Jurkat, Clone E6-1 (cell line): ENCODE results near the gene SMARCC1.
"Not testable (repeated sequence)": the region's sequence is repeated elsewhere in the genome, so short reads cannot be mapped to it uniquely, and the experiment has no call there.

Experiments
- DNase-seq: peaks from one replicate; pipeline ENCODE4 v3.0.0-alpha.2; 2011; ENCODE audit warnings: low read depth, low spot score
- H3K4me3 ChIP-seq: 2 replicates; pipeline ENCODE4 v1.5.1; 2011; ENCODE audit warnings: mild to moderate bottlenecking, low read length, control low read depth, moderate library complexity

Gene SMARCC1

DNA sequence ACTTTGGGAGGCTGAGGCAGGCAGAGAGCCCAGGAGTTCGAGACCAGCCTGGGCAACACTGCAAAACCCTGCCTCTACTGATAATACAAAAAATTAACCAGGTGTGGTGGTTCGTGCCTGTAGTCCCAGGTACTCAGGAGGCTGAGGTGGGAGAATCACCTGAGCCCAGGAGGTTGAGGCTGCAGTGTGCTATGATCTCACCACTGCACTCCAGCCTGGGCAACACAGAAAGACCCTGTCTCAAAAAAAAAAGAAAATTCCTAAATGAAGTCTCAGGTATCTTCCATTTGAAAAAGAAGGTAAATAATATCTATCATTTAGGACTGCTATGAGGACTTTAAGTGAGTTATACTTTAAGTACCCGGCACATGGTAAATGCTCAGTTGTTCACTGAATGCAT, 2.9 kb downstream of the SMARCC1 start:
- no peak for DNase-seq
- H3K4me3 ChIP-seq, result no peak overlapping the region

DNA sequence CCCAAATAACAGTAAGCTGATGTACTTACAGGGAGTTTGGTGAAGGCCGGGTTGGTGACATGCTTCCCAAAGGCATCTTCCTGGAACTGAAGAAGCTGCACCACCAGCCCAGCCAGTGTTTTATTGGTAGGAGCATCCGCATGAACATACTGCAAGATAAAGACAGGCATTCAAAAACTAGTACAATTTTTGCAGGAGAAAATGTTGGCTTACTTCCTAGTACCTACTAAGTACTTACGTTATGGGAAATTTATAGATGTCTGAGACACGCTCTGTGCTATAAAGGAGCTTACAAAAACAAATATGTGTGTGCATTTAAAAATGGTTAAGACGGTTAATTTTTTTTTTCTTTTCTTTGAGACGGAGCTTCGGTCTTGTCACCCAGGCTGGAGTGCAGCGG, 8.9 kb downstream of the SMARCC1 start:
- DNase-seq, result no peak
- H3K4me3 ChIP-seq, result no peak overlapping the region

DNA sequence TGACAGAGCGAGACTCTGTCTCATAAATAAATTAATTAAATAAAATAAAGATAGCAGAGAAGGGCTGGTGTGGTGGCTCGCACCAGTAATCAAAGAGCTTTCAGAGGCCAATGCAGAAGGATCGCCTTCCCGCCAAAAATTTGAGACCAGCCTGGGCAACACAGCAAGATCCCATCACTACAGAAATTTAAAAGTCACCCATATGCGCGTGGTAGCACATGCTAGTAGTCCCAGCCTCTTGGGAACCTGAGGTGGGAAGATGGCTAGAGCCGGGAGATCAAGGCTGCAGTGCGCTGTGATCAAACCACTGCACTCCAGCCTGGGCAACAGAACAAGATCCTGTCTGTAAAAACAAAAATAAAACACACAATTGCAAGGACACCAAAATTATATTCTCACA, 9.6 kb downstream of the SMARCC1 start:
- no peak for DNase-seq
- no peak overlapping the region for H3K4me3 ChIP-seq

DNA sequence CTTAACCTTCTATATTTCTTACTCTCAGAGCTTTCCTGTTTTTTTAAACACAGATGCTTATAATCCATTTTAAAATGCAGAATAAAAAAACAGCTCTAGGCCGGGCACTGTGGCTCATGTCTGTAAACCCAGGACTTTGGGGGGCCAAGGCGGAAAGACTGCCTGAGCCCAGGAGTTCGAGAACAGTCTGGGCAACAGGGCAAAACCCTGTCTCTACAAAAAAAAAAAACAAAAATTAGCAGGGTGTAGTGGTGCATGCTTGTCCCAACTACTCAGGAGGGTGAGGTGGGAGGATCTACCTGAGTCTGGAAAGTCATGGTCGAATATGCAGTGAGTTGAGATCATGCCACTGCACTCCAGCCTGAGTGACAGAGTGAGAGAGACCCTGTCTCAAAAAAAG, 15.5 kb downstream of the SMARCC1 start:
- no peak for DNase-seq
- H3K4me3 ChIP-seq, result no peak overlapping the region

DNA sequence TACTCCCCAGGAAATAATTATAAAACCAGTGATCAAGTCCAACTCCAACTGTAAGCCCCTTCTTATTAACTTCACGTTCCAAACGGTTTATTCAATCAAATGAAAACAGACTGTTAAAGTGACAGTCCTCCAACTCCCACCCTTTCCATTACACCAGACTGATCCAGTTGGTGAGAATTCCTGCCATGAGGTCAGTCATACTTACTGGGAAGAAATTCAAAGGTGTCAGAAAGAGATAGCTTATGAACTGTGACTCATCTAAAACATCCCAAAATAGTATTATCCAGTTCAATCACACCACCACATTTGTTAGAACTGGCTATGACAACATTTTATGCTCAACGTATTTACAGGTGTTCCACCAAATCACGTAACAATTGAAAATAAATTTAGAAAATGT, 19.5 kb downstream of the SMARCC1 start:
- DNase-seq, result no peak
- no peak overlapping the region for H3K4me3 ChIP-seq

DNA sequence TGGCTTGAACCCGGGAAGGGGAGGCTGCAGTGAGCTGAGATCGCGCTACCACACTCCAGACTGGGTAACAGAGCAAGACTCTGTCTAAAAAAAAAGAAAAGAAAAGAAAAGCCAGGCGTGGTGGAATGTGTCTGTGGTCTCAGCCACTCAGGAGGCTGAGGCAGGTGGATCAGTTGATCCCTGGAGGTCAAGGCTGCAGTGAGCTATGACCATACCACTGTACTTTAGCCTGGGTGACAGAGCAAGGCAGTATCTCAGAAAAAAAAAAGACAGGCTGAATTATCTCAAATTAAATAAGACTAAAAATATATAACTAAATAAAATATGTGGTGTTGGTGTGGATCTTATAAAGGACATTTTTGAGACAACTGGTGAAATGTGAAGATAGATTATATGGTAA, 20.6 kb downstream of the SMARCC1 start:
- DNase-seq, result no peak
- no peak overlapping the region for H3K4me3 ChIP-seq

DNA sequence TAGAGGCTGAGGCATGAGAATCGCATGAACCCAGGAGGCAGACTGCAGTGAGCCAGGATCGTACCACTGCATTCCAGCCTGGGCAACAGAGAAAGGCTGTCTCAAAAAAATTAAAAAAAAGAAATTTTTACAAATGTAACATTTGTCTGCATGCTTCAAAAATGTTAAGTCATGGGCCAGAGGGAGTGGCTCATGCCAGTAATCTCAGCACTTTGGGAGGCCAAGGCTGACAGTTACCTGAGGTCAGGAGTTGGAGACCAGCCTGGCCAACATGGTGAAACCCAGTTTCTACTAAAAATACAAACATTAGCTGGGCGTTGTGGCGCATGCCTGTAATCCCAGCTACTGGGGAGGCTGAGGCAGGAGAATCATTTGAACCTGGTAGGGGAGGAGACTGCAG, 21.5 kb downstream of the SMARCC1 start:
- not testable (repeated sequence) for H3K4me3 ChIP-seq, DNase-seq

DNA sequence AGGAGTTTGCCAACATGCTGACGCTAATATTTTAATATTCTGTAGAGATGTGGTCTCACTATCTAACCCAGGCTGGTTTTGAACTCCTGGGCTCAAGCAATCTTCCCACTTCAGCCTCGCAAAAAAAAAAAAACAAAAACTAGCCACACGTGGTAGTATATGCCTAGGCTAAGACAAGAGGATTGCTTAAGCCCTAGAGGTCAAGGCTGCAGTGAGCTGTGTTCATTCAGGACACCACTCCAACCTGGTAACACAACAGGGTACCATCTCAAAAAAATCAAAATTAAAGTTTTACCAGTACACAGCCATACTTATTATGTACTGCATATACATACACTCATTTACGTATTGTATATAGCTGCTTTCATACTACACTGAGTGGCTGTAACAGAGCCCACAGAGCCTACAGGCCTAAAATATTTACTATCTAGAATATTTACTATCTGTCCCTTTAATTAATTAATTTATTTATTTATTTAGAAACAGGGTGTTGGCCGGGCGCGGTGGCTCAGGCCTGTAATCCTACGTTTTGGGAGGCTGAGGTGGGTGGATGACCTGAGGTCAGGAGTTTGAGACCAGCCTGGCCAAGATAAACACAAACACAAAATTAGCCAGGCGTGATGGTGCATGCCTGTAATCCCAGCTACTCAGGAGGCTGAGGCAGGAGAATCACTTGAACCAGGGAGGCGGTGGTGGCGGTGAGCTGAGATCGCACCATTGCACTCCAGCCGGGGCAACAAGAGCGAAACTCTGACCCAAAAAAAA, 23.2 kb downstream of the SMARCC1 start:
- no peak for DNase-seq
- H3K4me3 ChIP-seq, result no peak overlapping the region

DNA sequence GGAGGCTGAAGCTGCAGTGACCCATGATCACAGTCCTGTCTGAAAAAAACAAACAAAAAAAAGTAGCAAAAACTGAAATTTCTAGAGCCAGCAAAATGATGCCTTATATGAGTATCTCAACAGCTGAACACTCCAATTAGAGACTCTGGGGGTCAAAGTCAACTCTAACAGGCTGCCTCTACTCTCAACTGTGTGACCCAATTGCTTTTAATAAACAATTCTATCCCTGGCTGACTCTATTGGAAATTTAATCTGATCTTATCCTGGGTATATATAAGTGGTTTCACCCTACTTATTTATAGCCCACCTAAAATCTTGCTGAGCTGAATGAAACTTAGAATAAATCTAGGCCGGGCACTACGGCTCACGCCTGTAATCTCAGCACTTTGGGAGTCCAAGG, 29.0 kb downstream of the SMARCC1 start:
- H3K4me3 ChIP-seq, result no peak overlapping the region
- DNase-seq, result no peak

DNA sequence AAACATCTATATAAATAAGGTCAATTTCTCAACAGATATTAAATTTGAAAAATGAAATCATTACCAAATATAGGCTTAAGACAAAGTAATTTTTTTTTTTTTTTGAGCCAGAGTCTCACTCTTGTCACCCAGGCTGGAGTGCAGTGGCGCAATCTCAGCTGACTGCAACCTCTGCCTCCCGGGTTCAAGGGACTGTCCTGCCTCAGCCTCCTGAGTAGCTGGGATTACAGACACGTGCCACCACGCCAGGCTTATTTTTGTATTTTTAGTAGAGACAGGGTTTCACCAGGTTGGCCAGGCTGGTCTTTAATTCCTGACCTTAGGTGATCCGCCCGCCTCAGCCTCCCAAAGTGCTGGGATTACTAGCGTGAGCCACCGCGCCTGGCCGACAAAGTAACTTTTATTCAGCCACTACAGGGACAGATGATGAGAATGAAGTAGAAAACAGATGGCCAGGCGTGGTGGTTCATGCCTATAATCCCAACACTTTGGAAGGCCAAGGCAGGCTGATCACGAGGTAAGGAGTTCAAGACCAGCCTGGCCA, 30.8 kb downstream of the SMARCC1 start:
- not testable (repeated sequence) for DNase-seq, H3K4me3 ChIP-seq

DNA sequence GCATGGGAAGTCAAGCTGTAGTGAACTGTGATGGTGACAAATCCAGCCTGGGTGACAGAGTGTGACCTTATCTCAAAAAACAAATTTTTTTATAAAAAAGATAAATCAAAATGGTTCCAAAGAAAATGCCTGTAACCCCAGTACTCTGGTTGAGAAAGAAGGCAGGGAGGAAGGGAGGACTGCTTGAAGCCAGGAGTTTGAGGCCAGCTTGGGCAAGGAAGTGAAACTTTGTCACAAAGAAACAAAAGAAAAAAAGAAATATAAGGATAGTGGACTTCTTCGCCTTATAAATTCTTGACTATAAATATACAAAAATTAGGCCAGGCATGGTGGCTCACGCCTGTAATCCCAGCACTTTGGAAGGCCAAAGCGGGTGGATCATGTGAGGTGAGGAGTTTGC, 34.1 kb downstream of the SMARCC1 start:
- H3K4me3 ChIP-seq, result no peak overlapping the region
- DNase-seq, result no peak

DNA sequence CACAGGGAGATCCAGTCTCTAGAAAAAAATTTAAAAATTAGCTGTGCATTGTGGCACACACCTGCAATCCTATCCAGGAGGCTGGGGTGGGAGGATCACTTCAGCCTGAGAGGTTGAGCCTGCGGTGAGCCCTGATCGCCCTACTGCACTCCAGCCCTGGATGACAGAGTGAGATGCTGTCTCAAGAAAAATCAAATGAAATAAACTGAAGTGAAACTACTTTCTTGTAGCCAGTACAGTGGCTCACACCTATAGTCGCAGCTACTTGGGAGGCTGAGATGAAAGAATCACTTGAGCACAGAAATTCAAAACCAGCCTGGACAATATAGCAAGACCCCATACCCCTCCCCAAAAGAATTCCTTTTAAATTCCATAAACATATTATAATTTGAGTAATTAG, 35.4 kb downstream of the SMARCC1 start:
- H3K4me3 ChIP-seq, result no peak overlapping the region
- no peak for DNase-seq

DNA sequence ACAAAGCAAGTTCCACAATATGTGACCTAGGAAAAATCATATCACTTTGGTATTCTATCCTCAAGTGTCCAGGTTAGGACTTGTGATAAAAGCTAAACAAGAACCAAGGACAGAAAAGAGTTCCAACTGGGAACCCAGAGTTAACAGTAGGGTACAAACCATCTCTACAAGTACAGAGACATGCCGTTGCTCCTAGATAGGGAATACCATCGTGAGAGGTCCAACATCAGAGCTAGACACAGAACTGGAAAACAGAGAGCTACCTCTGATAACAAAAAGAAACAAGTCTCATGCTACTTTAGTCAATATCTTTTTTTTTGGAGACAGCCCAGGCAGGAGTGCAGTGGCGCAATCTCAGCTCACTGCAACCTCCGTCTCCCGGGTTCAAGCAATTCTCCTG, 37.8 kb downstream of the SMARCC1 start:
- no peak overlapping the region for H3K4me3 ChIP-seq
- DNase-seq, result no peak

DNA sequence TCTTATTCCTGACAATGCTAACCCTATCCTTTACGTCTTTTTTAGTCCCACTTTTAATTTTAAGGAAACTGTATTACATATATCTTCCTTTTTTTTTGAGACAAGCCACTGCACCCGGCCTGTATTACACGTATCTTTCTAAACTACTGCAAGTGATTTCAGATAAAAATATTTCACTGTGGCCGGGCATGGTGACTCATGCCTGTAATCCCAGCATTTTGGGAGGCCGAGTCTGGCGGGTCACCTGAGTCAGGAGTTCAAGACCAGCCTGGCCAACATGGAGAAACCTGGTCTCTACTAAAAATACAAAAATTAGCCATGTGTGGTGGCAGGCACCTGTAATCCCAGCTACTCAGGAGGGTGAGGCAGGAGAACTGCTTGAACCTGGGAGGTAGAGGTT, 38.3 kb downstream of the SMARCC1 start:
- DNase-seq, H3K4me3 ChIP-seq: not testable (repeated sequence)

DNA sequence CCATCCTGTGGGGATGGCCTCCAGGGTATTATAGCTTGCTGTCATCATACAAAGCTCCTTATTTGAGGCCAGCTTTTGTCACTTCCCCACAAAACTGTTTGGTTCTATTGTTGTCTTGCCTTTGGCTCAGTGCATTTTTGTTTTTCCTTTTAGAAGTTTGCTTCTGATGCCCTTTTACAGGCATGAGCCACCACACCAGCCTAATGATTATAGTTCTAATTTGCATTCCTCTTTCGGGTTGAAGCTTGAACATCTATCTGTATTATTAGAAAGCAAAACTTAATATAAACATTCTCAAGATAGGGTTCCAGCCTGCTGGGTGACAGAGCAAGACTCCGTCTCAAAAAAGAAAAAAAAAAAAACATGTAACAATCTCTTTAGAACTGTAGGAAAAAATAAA, 39.8 kb downstream of the SMARCC1 start:
- H3K4me3 ChIP-seq, result no peak overlapping the region
- DNase-seq, result no peak

DNA sequence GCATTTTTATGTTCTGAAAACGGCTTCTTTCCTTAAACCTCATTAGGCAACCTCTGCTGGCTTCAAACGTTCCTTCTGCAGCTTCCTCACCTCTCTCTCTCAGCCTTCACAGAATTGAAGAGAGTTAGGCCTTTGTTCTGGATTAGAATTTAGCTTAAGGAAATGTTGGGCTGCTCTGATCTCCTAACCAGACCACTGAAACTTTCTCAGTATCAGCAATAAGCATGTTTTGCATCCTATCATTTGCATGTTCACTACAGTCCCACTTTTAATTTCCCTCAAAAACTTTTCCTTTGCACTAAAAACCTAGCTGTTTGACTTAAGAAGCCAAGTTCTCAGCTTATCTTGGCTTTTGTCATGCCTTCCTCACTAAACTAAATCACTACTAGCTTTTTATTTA, 49.5 kb downstream of the SMARCC1 start:
- no peak for DNase-seq
- H3K4me3 ChIP-seq, result no peak overlapping the region

DNA sequence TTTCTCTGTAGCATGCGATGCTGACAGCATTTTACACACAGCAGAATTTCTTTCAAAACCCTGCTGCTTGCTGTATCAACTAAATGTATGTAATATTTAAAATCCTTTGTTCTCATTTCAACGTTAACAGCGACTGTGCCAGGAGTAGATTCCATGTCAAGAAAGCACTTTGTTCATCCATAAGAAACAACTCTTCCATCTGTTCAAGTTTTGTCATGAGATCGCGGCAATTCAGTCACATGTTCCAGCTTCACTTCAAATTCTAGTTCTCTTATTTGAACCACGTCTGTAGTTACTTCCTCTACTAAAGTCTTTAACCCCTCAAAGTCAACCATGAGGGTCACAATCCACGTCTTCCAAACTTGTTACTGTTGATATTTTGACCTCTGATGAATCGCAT, 50.6 kb downstream of the SMARCC1 start:
- no peak for DNase-seq
- no peak overlapping the region for H3K4me3 ChIP-seq

DNA sequence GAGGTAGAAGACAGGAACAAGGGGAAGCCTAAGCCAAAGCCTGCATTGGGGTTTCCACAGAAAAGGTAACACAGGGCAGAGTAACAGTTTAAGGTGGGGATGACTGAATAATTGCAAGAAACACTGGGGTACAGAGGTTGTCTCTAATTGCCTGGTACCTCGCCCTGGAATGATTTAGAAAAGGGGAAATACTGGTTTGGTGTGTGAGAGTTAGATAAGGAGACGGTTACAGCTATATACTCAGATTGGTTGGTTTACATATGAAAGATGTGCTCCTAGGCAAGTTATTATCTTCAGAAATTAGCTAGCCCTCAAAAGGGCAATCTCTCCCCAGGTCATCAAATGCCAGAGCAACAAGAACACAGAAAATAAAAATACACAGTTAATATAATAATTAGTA, 58.8 kb downstream of the SMARCC1 start:
- DNase-seq, result no peak
- H3K4me3 ChIP-seq, result no peak overlapping the region

DNA sequence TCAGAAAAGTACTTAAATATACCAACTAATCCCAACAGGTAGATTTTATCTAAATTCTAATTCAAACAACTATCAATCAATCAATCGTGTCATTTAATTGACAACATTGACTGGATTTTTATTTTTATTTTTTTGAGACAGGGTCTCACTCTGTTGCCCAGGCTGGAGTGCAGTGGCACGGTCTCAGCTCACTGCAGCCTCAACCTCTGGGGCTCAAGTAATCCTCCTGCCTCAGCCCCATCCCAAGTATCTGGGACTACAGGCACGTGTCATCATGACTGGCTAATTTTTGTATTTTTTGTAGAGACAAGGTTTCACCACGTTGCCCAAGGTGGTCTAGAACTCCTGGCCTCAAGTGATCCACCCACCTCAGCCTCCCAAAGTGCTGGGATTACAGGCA, 64.2 kb downstream of the SMARCC1 start:
- not testable (repeated sequence) for H3K4me3 ChIP-seq, DNase-seq

DNA sequence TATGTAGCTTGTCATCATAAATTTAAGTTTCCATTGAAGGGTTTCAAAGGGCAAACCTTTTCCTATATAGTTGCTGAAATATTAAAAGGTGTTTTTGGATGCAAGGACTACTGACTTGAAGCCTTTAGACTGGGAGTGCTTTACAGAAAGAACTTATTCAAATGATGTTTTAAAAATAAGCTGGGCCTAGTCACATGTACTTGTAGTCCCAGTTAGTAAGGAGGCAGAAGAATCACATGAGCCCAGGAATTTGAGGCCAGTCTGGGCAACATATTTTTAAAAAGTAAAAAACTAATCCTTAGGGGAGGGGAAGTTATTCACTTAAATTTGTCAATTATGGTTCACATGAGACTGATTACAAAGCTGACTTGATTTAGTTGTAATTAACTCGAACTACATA, 65.0 kb downstream of the SMARCC1 start:
- H3K4me3 ChIP-seq, result no peak overlapping the region
- no peak for DNase-seq

DNA sequence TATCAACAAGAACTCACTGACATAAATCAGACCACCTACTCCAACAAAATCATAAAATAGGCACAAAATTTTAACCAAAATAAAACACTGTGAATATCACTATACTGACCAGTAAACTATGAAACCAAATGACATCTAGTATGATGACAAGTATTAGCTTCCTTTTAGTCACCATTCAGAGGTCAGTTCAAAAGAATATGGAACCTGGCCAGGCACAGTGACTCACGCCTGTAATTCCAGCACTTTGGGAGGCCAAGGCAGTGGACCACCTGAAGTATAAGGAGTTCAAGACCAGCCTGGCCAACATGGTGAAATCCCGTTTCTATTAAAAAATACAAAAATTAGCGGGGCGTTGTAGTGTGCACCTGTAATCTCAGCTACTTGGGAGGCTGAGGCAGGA, 65.8 kb downstream of the SMARCC1 start:
- no peak for DNase-seq
- H3K4me3 ChIP-seq, result no peak overlapping the region
